RWPE2 (cell line): ENCODE data around the gene MUC5AC.

Experiments used
- ATAC-seq: fragments of 200-7000 bp; cut with Tn5 transposase; 3 replicates; pipeline ENCODE4 v1.9.1; 2021; ENCODE audit warnings: low read depth
- DNase-seq: peaks from one replicate; pipeline ENCODE4 v3.0.0-alpha.2; 2020; ENCODE audit warnings: low spot score
- H3K27ac ChIP-seq: fragments of 450-650 bp; 2 replicates; pipeline ENCODE4 v1.5.1; 2017; ENCODE audit warnings: mild to moderate bottlenecking; ENCODE audit not compliant: poor library complexity, severe bottlenecking
- H3K27me3 ChIP-seq: fragments of 250-450 bp; sonication (Bioruptor Pico); 2 replicates; pipeline ENCODE4 v1.5.1; 2021; ENCODE audit warnings: mild to moderate bottlenecking, moderate library complexity; ENCODE audit not compliant: insufficient read depth, poor library complexity, severe bottlenecking
- H3K36me3 ChIP-seq: fragments of 250-450 bp; sonication (Bioruptor Pico); 2 replicates; pipeline ENCODE4 v1.5.1; 2020; ENCODE audit warnings: low read depth, mild to moderate bottlenecking, moderate library complexity
- H3K4me1 ChIP-seq: fragments of 250-450 bp; sonication (Bioruptor Pico); 2 replicates; pipeline ENCODE4 v1.5.1; 2021; ENCODE audit warnings: mild to moderate bottlenecking, moderate library complexity; ENCODE audit not compliant: insufficient read depth, poor library complexity, severe bottlenecking
- H3K4me3 ChIP-seq: fragments of 250-450 bp; sonication (Bioruptor Pico); 2 replicates; pipeline ENCODE4 v1.5.1; 2021; ENCODE audit warnings: mild to moderate bottlenecking, moderate library complexity; ENCODE audit not compliant: severe bottlenecking
- H3K9me3 ChIP-seq: fragments of 250-450 bp; sonication (Bioruptor Pico); 2 replicates; pipeline ENCODE4 v1.5.1; 2021; ENCODE audit warnings: mild to moderate bottlenecking, moderate library complexity; ENCODE audit not compliant: severe bottlenecking
- CTCF ChIP-seq: fragments of 450-650 bp; IDR thresholded peaks from one replicate; pipeline ENCODE4 v1.5.1; 2017; ENCODE audit warnings: mild to moderate bottlenecking, moderate library complexity; ENCODE audit not compliant: poor library complexity, severe bottlenecking

MUC5AC gene

GRCh38 chr11:1139441-1140083 lies 18.2 kb upstream of the MUC5AC start:
- H3K9me3 ChIP-seq, result peaks cover 7% of the 10 kb centered on the region
- ATAC-seq, result no peak
- DNase-seq, result no peak
- H3K27ac ChIP-seq, result no peak overlapping the region
- no peaks in the 10 kb centered on the region for H3K4me1 ChIP-seq
- H3K27me3 ChIP-seq, result no peaks in the 10 kb centered on the region
- TF ChIP-seq CTCF, result no peak
- no peak overlapping the region for H3K4me3 ChIP-seq
- H3K36me3 ChIP-seq, result no peaks in the 10 kb centered on the region

DNA sequence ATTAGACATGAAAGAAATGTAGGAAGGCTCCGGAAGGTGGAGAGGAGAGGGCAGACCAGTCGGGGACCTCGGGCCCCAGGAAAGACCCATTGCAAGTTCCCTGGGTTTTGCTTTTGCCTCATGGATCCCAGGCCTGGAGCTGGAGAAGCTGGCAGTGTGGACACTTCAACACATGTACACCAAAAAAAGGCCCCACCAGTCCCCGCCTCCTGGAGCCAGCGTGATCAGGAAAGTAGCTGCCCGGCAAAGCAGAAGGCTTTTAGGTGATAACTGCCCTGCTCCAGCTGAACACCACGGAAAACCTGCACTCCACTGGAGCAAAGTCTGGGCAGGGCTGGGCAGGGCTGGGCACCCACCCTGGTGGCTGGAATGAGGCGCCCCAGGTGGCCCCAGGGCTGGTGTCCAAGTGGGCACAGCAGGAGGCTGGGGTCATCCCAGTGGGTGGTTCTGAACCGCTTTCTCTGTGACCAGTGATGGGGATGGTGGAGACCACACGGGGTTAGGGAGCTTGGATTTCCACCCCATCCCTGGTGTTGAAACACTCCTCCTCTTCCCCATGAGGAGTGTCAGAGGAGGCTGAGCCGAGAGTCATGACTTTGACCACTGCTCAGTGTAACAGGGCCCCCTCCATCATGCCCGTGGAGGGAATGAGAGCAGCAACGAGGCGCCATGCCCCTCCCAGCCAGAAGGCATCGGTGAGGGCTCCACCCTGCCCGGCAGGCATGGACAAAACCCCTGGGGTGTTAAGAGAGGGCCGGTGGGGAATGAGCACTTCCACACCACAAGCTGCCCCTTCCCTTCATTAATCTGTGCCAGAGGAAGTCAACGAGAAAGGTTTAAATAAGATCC lies 16.9 kb upstream of the MUC5AC start:
- H3K27me3 ChIP-seq, result no peaks in the 10 kb centered on the region
- no peak for DNase-seq
- no peak overlapping the region for H3K27ac ChIP-seq
- TF ChIP-seq CTCF, result no peak
- peaks cover 2% of the 10 kb centered on the region for H3K9me3 ChIP-seq
- no peak overlapping the region for H3K4me3 ChIP-seq
- no peaks in the 10 kb centered on the region for H3K4me1 ChIP-seq
- no peaks in the 10 kb centered on the region for H3K36me3 ChIP-seq
- ATAC-seq, result no peak

DNA sequence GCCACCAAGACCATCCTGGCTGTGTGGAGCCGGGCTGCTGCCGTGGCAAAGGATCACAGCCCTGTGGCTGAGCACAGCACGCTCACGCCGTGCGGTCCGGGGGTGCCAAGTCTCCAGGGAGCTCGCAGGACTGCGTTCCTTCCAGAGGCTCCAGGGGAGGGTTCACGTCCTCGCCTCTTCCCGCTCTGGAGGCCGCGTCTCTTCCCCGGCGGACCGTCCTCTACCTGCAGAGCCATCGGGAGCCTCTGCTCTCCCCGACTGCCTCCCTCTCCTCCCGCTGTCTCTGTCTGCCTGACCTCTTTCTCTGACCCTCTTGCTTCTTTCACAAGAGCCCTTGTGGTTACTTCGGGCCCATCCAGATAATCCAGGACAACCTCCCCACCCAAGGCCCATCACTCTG lies 11.4 kb upstream of the MUC5AC start:
- H3K36me3 ChIP-seq, result no peaks in the 10 kb centered on the region
- H3K27ac ChIP-seq, result no peak overlapping the region
- peaks cover 2% of the 10 kb centered on the region for H3K9me3 ChIP-seq
- no peak for TF ChIP-seq CTCF
- ATAC-seq (no peak), DNase-seq (no peak)
- H3K4me3 ChIP-seq, result no peak overlapping the region
- H3K4me1 ChIP-seq, result peaks cover 2% of the 10 kb centered on the region
- no peaks in the 10 kb centered on the region for H3K27me3 ChIP-seq

- H3K27ac ChIP-seq, result no peak overlapping the region
- ATAC-seq (no peak), DNase-seq (no peak)
- H3K36me3 ChIP-seq, result no peaks in the 10 kb centered on the region
- TF ChIP-seq CTCF, result no peak
- peaks cover 2% of the 10 kb centered on the region for H3K9me3 ChIP-seq
- H3K4me3 ChIP-seq, result no peak overlapping the region
- no peaks in the 10 kb centered on the region for H3K27me3 ChIP-seq
- H3K4me1 ChIP-seq, result peaks cover 9% of the 10 kb centered on the region
Measured at GRCh38 chr11:1147792-1148191, 10.0 kb upstream of the MUC5AC start.

DNA sequence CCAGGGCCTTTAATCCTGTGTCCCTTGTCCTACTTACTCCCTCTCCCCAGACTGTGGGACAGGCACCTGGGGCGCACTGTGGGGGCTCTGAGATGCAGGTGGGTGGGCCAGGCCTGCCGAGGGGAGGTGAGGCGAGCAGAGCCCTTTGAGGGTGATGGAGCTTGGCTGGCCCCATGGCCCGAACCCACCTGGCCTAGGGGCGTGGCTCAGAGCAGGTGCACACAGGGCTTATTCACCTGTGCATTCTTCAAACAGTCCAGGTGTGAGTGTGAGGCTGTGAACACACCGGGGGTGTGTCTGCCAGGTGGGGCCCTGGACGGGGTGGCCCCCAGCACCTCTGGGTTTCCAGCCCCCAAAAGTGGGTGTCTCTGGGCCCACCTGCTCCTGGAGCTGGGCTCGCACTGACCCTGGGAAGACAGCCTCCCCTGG lies 9.0 kb upstream of the MUC5AC start:
- H3K27ac ChIP-seq, result no peak overlapping the region
- no peak overlapping the region for H3K4me3 ChIP-seq
- DNase-seq (peak; percentile 54), ATAC-seq (no peak)
- H3K27me3 ChIP-seq, result no peaks in the 10 kb centered on the region
- H3K9me3 ChIP-seq, result peaks cover 2% of the 10 kb centered on the region
- TF ChIP-seq CTCF, result no peak
- no peaks in the 10 kb centered on the region for H3K36me3 ChIP-seq
- peaks cover 9% of the 10 kb centered on the region for H3K4me1 ChIP-seq
